Upper lobe of left lung (tissue), 4 donors: ENCODE measurements around the gene C20orf144.

ENCODE experiments used
- CTCF ChIP-seq, 6 experiments: fragments of 450-650 bp in 4 of 6; fragments of 200-600 bp in 2 of 6; sonication (generic) in 2 of 6; IDR thresholded peaks; one replicate each; pipeline ENCODE4 v1.5.1; 2016 to 2019; ENCODE audit warnings: antibody characterized with exemption in 6 of 6
- EP300 ChIP-seq, 4 donors: sonication (generic); formaldehyde crosslinking; IDR thresholded peaks; one replicate each; pipeline ENCODE4 v1.5.1; 2017; ENCODE audit warnings: antibody characterized with exemption in 4 of 4, control low read depth in 2 of 4
- POLR2A ChIP-seq, 4 donors: fragments of 450-650 bp; IDR thresholded peaks; one replicate each; pipeline ENCODE4 v1.5.1; 2016 to 2017; ENCODE audit warnings: antibody characterized with exemption in 4 of 4, mild to moderate bottlenecking in 2 of 4
- POLR2AphosphoS5 ChIP-seq, 2 donors: sonication (generic); formaldehyde crosslinking; IDR thresholded peaks; one replicate each; pipeline ENCODE4 v1.5.1; 2017; ENCODE audit warnings: antibody characterized with exemption in 2 of 2

GRCh38 chr20:33681728-33682353, 19.7 kb downstream of the C20orf144 start:
- no peak for TF ChIP-seq EP300 (IDR thresholded peaks at IDR 0.05)
- TF ChIP-seq POLR2A (IDR thresholded peaks at IDR 0.05): no peak
- TF ChIP-seq CTCF (IDR thresholded peaks at IDR 0.05): no peak
- no peak for TF ChIP-seq POLR2AphosphoS5 (IDR thresholded peaks at IDR 0.05)
